ENCODE results near the gene ITGA11. TPM values are rescaled to one million over a fixed set of nuclear protein-coding genes. Genes with fewer than 3 reads are reported as not detected.

The ITGA11 gene
- polyA plus RNA-seq, 1 of the 3 experiments (the other 2 are of a cell fraction), result 0.49 TPM

DNA sequence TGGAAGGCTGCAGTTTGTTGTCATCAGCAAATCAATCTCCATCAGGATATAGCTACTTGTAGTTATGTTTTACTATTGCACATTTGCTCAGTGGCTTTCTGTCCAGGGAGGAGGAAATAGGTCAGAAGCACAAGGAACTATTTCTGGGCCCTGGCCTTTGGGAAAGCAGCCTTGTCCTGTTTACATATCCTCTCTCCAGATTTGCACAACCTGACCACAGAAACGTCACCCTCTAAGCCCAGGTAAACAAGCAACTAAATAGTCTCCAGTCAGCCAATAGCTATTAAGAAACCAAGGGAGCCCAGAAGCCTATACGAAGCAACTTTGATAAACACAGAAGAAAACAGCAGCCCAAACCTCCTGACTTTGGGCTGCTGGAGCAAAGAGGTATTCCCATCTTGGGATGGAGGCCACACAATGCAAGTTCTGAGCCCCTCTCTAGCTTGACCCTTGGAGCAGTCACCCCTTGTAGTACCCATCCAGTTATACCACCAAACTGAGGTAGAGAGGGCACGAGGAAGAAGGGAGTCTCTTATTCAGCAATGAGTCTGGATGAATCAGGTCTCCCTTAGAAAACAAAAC lies 156.7 kb downstream of the ITGA11 start:
- ChIA-PET POLR2A (no interaction called here), CTCF (interaction anchor here (0.8 to 3.6 kb wide), 3 partner anchors 11 to 22 kb away, joined by 3 to 12 read pairs (median 4); no protein-coding TSS in a partner anchor)
- H3K36me3 ChIP-seq (replicated peaks in 1 of 2; ENCODE audit: control insufficient read depth in 1 of 2, insufficient read depth in 2 of 2, low read length in 1 of 2), result peaks cover 7 to 8% of the 10 kb centered on the region in 2 experiments
- DNase-seq, result no peak
- H4K20me1 ChIP-seq (ENCODE audit: insufficient read depth), result peaks cover 18% of the 10 kb centered on the region
- TF ChIP-seq RCOR1 (IDR thresholded peaks at IDR 0.05; ENCODE audit: low read length), result no peak
- no peak for TF ChIP-seq GABPA (IDR thresholded peaks at IDR 0.05; ENCODE audit: low read depth)
- TF ChIP-seq TCF12 (IDR thresholded peaks at IDR 0.05), result no peak
- no peak for TF ChIP-seq EP300 (IDR thresholded peaks at IDR 0.05; ENCODE audit: borderline replicate concordance in 1 of 2, low read depth in 1 of 2, low read length in 1 of 2)
- no peak for TF ChIP-seq FOSL2 (IDR thresholded peaks at IDR 0.05; ENCODE audit: borderline replicate concordance, low read depth)
- TF ChIP-seq TEAD4 (IDR thresholded peaks at IDR 0.05; ENCODE audit: borderline replicate concordance, insufficient read depth), result no peak
- no peak for TF ChIP-seq CHD2 (IDR thresholded peaks at IDR 0.05; ENCODE audit: low read length, partially characterized antibody)
- TF ChIP-seq, protein P1, sequence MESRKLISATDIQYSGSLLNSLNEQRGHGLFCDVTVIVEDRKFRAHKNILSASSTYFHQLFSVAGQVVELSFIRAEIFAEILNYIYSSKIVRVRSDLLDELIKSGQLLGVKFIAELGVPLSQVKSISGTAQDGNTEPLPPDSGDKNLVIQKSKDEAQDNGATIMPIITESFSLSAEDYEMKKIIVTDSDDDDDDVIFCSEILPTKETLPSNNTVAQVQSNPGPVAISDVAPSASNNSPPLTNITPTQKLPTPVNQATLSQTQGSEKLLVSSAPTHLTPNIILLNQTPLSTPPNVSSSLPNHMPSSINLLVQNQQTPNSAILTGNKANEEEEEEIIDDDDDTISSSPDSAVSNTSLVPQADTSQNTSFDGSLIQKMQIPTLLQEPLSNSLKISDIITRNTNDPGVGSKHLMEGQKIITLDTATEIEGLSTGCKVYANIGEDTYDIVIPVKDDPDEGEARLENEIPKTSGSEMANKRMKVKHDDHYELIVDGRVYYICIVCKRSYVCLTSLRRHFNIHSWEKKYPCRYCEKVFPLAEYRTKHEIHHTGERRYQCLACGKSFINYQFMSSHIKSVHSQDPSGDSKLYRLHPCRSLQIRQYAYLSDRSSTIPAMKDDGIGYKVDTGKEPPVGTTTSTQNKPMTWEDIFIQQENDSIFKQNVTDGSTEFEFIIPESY (IDR thresholded peaks at IDR 0.05; ENCODE audit: borderline replicate concordance, low read depth), result no peak
- no peak for TF ChIP-seq JUND (IDR thresholded peaks at IDR 0.05)
- TF ChIP-seq NFIC (IDR thresholded peaks at IDR 0.05; ENCODE audit: borderline replicate concordance), result no peak
- H3K27me3 ChIP-seq (ENCODE audit: insufficient read depth), result no peaks in the 10 kb centered on the region
- peaks cover 18 to 32% of the 10 kb centered on the region in 2 experiments for H3K4me1 ChIP-seq (ENCODE audit: control insufficient read depth in 1 of 2, insufficient read depth in 2 of 2, low read depth in 1 of 2, low read length in 1 of 2)
- WGBS (ENCODE audit: low lambda C conversion rate), result 91% methylated on average over 3 of the region's 3 CpGs
- no peaks in the 10 kb centered on the region for H3K9me3 ChIP-seq
- H3K9ac ChIP-seq, result no peak overlapping the region
- no peak overlapping the region for H3K4me3 ChIP-seq (ENCODE audit: low read depth in 2 of 2, low read length in 1 of 2)
- no peak overlapping the region for H2AFZ ChIP-seq (ENCODE audit: low read depth)
- peaks cover 47% of the 10 kb centered on the region for H3F3A ChIP-seq (replicated peaks; ENCODE audit: insufficient read depth)
- H3K4me2 ChIP-seq, result no peak overlapping the region; the same call in 1 of the 2 replicates
- no peaks in the 10 kb centered on the region for H3K9me2 ChIP-seq
- H3K79me2 ChIP-seq (ENCODE audit: insufficient read depth), result peaks cover 54% of the 10 kb centered on the region
- H3K27ac ChIP-seq (ENCODE audit: low read depth in 2 of 2, low read length in 1 of 2), result no peak overlapping the region

DNA sequence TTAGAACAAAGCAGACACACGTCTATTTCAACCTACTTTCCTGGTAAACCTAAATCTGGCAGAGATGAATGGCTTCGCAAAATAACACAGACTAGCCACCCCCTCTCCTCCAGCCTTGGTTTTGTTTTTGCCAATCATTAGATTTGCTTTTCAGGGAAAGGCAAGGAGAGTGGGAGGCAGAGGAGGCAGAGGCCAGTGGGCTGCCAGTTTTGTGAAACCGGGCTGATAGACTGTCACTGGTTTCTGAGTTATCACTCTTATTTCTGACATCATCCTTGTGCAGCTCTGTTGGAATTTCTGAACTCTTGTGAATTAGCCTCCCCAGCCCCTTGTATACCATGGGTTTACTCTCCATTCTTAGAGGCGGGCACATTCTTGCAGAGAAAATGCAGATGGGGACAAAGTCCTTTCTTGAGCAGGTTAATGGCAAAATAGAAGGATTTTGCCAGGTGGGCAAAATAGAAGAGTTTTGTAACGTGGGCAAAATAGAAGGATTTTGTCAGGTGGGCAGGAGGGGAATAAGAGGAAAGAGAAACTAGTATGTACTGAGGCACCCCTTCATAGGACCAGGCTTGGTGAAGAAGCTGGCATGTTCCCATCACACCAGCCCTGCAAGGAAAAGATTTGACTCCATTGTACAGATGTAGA lies 157.6 kb downstream of the ITGA11 start:
- no peaks in the 10 kb centered on the region for H3K27me3 ChIP-seq (ENCODE audit: insufficient read depth)
- 85% methylated on average over 5 of the region's 5 CpGs for WGBS (ENCODE audit: low lambda C conversion rate)
- no peak for DNase-seq
- peaks cover 44% of the 10 kb centered on the region for H3K79me2 ChIP-seq (ENCODE audit: insufficient read depth)
- peak overlapping the region; percentile 48; the same call in 1 of the 2 replicates for H3K9ac ChIP-seq
- no peak overlapping the region for H3K4me3 ChIP-seq (ENCODE audit: low read depth in 2 of 2, low read length in 1 of 2)
- H3K4me1 ChIP-seq (ENCODE audit: control insufficient read depth in 1 of 2, insufficient read depth in 2 of 2, low read depth in 1 of 2, low read length in 1 of 2), result peaks cover 17 to 22% of the 10 kb centered on the region in 2 experiments
- H3K9me3 ChIP-seq, result no peaks in the 10 kb centered on the region
- ChIA-PET CTCF (interaction anchor here (3.6 kb wide), 1 partner anchor 21 kb away, joined by 12 read pairs; no protein-coding TSS in a partner anchor), POLR2A (no interaction called here)
- no peak overlapping the region for H2AFZ ChIP-seq (ENCODE audit: low read depth)
- peak overlapping the region in 1 of 2 experiments; percentile 90; a peak in 1 of 4 replicates for H3K27ac ChIP-seq (ENCODE audit: low read depth in 2 of 2, low read length in 1 of 2)
- peaks cover 47% of the 10 kb centered on the region for H3F3A ChIP-seq (replicated peaks; ENCODE audit: insufficient read depth)
- peaks cover 9% of the 10 kb centered on the region for H4K20me1 ChIP-seq (ENCODE audit: insufficient read depth)
- TF ChIP-seq SIN3A (IDR thresholded peaks at IDR 0.05; ENCODE audit: borderline replicate concordance, low read depth, low read length), result no peak
- TF ChIP-seq RCOR1 (IDR thresholded peaks at IDR 0.05; ENCODE audit: low read length), result no peak
- TF ChIP-seq, protein P2, sequence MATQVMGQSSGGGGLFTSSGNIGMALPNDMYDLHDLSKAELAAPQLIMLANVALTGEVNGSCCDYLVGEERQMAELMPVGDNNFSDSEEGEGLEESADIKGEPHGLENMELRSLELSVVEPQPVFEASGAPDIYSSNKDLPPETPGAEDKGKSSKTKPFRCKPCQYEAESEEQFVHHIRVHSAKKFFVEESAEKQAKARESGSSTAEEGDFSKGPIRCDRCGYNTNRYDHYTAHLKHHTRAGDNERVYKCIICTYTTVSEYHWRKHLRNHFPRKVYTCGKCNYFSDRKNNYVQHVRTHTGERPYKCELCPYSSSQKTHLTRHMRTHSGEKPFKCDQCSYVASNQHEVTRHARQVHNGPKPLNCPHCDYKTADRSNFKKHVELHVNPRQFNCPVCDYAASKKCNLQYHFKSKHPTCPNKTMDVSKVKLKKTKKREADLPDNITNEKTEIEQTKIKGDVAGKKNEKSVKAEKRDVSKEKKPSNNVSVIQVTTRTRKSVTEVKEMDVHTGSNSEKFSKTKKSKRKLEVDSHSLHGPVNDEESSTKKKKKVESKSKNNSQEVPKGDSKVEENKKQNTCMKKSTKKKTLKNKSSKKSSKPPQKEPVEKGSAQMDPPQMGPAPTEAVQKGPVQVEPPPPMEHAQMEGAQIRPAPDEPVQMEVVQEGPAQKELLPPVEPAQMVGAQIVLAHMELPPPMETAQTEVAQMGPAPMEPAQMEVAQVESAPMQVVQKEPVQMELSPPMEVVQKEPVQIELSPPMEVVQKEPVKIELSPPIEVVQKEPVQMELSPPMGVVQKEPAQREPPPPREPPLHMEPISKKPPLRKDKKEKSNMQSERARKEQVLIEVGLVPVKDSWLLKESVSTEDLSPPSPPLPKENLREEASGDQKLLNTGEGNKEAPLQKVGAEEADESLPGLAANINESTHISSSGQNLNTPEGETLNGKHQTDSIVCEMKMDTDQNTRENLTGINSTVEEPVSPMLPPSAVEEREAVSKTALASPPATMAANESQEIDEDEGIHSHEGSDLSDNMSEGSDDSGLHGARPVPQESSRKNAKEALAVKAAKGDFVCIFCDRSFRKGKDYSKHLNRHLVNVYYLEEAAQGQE (IDR thresholded peaks at IDR 0.05; ENCODE audit: low read depth, low read length), result no peak
- TF ChIP-seq, protein P3, sequence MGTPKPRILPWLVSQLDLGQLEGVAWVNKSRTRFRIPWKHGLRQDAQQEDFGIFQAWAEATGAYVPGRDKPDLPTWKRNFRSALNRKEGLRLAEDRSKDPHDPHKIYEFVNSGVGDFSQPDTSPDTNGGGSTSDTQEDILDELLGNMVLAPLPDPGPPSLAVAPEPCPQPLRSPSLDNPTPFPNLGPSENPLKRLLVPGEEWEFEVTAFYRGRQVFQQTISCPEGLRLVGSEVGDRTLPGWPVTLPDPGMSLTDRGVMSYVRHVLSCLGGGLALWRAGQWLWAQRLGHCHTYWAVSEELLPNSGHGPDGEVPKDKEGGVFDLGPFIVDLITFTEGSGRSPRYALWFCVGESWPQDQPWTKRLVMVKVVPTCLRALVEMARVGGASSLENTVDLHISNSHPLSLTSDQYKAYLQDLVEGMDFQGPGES (IDR thresholded peaks at IDR 0.05; ENCODE audit: low read depth, low read length), result no peak
- TF ChIP-seq MEF2A (IDR thresholded peaks at IDR 0.05; ENCODE audit: borderline replicate concordance, low read depth), result no peak
- no peak for TF ChIP-seq GABPA (IDR thresholded peaks at IDR 0.05; ENCODE audit: low read depth)
- no peak for TF ChIP-seq CHD2 (IDR thresholded peaks at IDR 0.05; ENCODE audit: low read length, partially characterized antibody)
- TF ChIP-seq JUND (IDR thresholded peaks at IDR 0.05), result no peak
- peaks cover 0 to 2% of the 10 kb centered on the region in 2 experiments for H3K36me3 ChIP-seq (replicated peaks in 1 of 2; ENCODE audit: control insufficient read depth in 1 of 2, insufficient read depth in 2 of 2, low read length in 1 of 2)
- no peak overlapping the region; the same call in 1 of the 2 replicates for H3K4me2 ChIP-seq
- no peaks in the 10 kb centered on the region for H3K9me2 ChIP-seq

Measured in SK-N-SH (cell line).